HG03460 (cell line): ENCODE results near the gene TCF25.
"Not testable (repeated sequence)": the region's sequence is repeated elsewhere in the genome, so short reads cannot be mapped to it uniquely, and the experiment has no call there.

Experiments
- ATAC-seq: cut with Tn5 transposase; IDR thresholded peaks from one replicate; pipeline ENCODE4 v1.9.1; 2021; ENCODE audit not compliant: unreplicated experiment

The TCF25 gene

GRCh38 chr16:89871895-89872294 lies 1.5 kb upstream of the TCF25 start:
- no peak for ATAC-seq

- ATAC-seq, result peak; percentile 63
Observed at GRCh38 chr16:89873972-89874689, 739 bp downstream of the TCF25 start.

GRCh38 chr16:89879123-89879522 lies 5.7 kb downstream of the TCF25 start:
- not testable (repeated sequence) for ATAC-seq

- ATAC-seq, result no peak
Observed at GRCh38 chr16:89880477-89881367, 7.3 kb downstream of the TCF25 start.

- ATAC-seq, result no peak
Observed at GRCh38 chr16:89881368-89881730, 8.0 kb downstream of the TCF25 start.

GRCh38 chr16:89883346-89884040 lies 10.1 kb downstream of the TCF25 start:
- no peak for ATAC-seq

GRCh38 chr16:89884041-89884421 lies 10.6 kb downstream of the TCF25 start:
- no peak for ATAC-seq

- no peak for ATAC-seq
Observed at GRCh38 chr16:89887243-89887642, 13.9 kb downstream of the TCF25 start.

GRCh38 chr16:89890200-89890599 lies 16.8 kb downstream of the TCF25 start:
- no peak for ATAC-seq

GRCh38 chr16:89890886-89891657 lies 17.7 kb downstream of the TCF25 start:
- ATAC-seq, result no peak

GRCh38 chr16:89892055-89892630 lies 18.8 kb downstream of the TCF25 start:
- ATAC-seq, result no peak

- no peak for ATAC-seq
Observed at GRCh38 chr16:89892635-89893034, 19.2 kb downstream of the TCF25 start.

GRCh38 chr16:89893642-89894548 lies 20.5 kb downstream of the TCF25 start:
- ATAC-seq, result no peak

- ATAC-seq, result no peak
Observed at GRCh38 chr16:89895482-89896250, 22.3 kb downstream of the TCF25 start.

GRCh38 chr16:89897204-89897603 lies 23.8 kb downstream of the TCF25 start:
- ATAC-seq, result no peak

GRCh38 chr16:89898201-89898967 lies 25.0 kb downstream of the TCF25 start:
- ATAC-seq, result no peak

- ATAC-seq, result no peak
Observed at GRCh38 chr16:89899879-89900481, 26.6 kb downstream of the TCF25 start.

GRCh38 chr16:89900885-89901284 lies 27.5 kb downstream of the TCF25 start:
- ATAC-seq, result no peak
